HK-2 (cell line): ENCODE data around the gene TFAP2B.

Source experiments
- DNase-seq: peaks from one replicate; pipeline ENCODE4 v3.0.0-alpha.2; 2018; ENCODE audit not compliant: unreplicated experiment

The TFAP2B gene

GRCh38 chr6:50848989-50849795 is 30.5 kb downstream of the TFAP2B start:
- DNase-seq: no peak

GRCh38 chr6:50849796-50850180 is 31.1 kb downstream of the TFAP2B start:
- DNase-seq: no peak

- DNase-seq: peak; percentile 35
These were observed 31.8 kb downstream of the TFAP2B start for GRCh38 chr6:50850223-50851048.

DNA sequence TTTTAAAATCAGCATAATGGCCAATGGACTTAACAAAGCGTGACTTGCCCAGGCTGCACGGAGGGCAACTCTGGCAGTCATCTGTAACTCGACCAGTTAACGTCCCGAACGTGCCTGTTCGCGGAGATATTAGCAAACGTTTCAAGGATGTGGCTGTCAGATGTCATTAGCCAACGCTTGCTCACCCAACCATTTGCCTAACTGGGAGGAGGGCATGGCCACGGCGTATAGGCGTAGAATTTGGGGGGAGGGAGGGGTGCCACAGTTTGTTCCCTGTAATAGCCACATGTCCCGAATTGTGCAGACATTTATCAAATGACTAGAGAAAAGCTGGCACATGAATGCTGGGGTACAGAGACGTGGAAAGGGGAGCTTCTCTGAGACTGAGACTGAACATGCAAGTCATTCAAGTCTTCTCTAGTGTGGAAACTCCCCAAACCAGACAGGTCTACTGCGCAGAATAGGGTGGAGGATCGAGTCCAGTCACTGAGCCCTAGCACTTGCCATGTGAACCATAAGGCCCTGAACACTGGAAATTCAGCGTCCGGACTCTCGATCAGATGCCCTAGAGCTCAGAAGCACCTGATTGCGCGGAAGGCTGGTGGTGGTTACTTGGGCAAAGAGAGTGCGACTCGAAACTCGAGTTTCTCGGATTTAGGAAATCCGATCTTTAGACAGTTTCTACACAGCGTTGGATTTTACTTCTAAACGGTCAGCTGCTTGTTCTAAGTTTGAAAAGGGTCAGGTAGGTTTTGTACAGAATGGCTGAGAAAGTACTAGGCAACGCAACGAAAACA is 32.6 kb downstream of the TFAP2B start:
- no peak for DNase-seq

DNA sequence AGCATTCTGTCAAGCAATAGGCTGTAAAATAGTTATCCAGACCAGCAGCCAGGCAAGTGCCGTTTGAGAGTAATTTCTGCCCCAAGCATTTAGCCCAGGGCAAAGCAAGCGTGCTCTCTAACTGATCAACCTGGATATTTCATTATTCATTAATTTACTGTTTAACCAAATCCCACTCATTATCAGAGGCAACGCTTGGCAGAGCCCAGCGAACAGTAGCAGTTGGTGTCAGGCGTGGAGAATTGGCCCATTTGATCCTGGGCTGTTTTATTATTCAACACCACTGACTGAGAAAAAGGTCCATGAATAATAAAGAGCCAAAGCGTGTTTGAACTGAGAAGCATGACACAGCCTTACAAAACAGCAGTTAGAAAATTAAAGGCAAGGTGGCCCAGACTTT is 35.3 kb downstream of the TFAP2B start:
- no peak for DNase-seq

DNA sequence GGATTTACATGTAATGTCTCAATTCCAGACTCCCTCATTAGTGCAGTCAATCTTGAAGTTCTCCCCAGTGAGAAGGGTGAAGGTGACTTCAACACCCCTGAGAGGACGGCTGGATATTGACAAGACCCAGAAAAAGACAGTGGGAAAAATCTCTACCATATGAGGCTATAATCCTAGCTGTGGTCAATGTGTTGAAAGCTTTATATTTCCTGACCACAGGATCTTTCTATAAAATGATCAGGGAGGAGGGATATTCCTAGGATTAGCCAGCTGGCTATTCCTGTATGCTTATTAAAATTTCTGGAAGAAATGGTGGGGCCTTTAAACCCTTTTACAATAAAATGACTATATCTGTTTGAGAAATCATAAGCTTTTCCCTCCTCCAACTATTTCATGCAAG is 43.0 kb downstream of the TFAP2B start:
- no peak for DNase-seq

GRCh38 chr6:50862176-50862575 is 43.5 kb downstream of the TFAP2B start:
- DNase-seq: no peak

- DNase-seq: no peak
These were observed 45.9 kb downstream of the TFAP2B start for GRCh38 chr6:50864601-50865000.

DNA sequence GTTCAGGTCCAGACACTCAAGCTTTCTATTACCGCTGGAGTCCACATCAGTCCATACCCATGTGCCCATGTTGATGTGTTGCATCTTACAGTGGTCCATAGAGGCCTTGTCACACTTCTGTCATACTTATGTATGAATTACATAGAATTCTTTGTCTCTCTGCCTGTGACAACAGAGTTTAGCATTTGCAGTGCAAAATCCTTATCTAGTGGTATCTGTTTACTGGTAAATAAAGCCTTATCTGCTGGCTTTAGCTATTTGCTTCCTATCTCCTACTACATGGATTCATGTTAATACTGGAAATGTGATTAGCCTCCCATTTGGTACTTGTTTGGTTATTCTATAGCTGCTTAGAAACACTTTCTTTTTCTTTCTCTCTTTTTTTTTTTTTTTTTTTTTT is 49.8 kb downstream of the TFAP2B start:
- DNase-seq: no peak

GRCh38 chr6:50873167-50873566 is 54.5 kb downstream of the TFAP2B start:
- DNase-seq: no peak

- no peak for DNase-seq
These were observed 65.7 kb downstream of the TFAP2B start for GRCh38 chr6:50884364-50884763.

GRCh38 chr6:50887112-50887511 is 68.4 kb downstream of the TFAP2B start:
- DNase-seq: no peak

DNA sequence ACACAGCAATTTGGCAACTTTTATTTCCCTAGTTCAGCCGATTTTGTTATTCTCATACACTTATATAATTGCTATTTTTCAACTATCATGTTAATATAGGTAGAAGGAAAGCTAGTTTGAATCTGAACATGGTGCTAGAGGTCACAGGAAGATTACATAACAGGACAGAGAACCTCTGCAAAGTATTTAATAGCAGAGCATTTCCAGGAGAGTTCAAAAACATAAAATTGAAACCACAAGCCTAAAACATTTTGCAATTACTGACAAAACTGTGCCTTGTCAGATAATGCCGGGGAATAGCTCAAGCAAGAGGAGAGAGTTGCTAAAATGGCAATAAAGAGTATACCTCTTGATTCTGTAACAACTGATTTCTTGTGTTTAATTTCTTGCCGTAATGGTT is 70.8 kb downstream of the TFAP2B start:
- DNase-seq: no peak

DNA sequence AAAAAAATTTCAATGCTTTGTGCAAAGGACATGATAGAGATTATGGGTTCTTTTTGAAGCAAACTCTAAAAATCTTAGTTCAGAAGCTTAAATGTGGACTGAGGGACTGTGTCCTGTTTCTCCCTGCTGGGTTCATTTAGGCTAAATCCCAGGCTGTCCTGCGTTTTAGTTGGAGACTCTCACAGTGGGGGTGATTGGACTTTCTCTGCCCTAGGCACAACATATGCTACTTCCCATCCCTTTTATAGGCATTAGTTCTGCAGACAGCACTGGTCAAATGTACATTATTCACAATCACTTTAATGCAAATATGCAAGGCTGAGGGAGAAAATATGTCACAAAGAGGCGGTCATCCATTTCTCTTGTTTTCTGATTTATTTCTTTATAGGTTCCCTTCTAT is 71.3 kb downstream of the TFAP2B start:
- DNase-seq: no peak

- DNase-seq: no peak
These were observed 71.9 kb downstream of the TFAP2B start for GRCh38 chr6:50890579-50890978.

DNA sequence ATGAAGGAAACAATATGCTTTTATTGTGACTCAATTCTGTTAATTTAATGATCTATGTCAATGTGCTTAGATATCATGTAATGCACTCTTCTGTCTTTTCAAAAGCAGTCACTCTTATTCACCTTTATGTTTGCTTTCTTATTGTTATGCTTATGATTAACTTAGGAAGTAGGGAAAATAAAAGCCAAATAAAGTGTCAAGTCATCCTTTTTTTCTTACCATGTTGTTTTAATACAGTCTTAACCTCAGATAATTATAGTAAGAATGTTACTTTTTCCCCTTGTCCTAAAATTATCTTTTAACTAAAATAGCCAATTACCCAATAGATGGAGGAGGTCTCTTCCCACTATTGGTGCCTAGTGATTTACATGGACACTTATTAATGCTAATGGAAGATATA is 72.6 kb downstream of the TFAP2B start:
- DNase-seq: no peak
